GM23338 (cell line): ENCODE results near the gene ELOVL6. TPM values are rescaled to one million over a fixed set of nuclear protein-coding genes. Genes with fewer than 3 reads are reported as not detected.

ENCODE experiments used
- ATAC-seq: fragments of 200-7000 bp; cut with Tn5 transposase; 3 replicates; pipeline ENCODE4 v1.9.1; 2020
- DNase-seq: peaks from one replicate; pipeline ENCODE4 v3.0.0-alpha.2; 2015; ENCODE audit warnings: low spot score
- H2AFZ ChIP-seq: fragments of 200-600 bp; sonication (generic); 2 replicates; pipeline ENCODE4 v1.8.0; 2016; ENCODE audit warnings: antibody characterized with exemption, mild to moderate bottlenecking, moderate library complexity
- H3F3A ChIP-seq: fragments of 200-600 bp; sonication (generic); replicated peaks from 2 replicates; pipeline ENCODE4 v1.8.0; 2017; ENCODE audit warnings: antibody characterized with exemption, mixed run types, low read depth
- H3K27ac ChIP-seq: fragments of 200-600 bp; sonication (generic); 2 replicates; pipeline ENCODE4 v1.6.1; 2016; ENCODE audit warnings: low read depth
- H3K27me3 ChIP-seq: fragments of 200-600 bp; sonication (generic); 2 replicates; pipeline ENCODE4 v1.8.0; 2016; ENCODE audit warnings: mild to moderate bottlenecking, mixed run types, moderate library complexity; ENCODE audit not compliant: insufficient read depth
- H3K36me3 ChIP-seq: fragments of 200-600 bp; sonication (generic); 2 replicates; pipeline ENCODE4 v1.8.0; 2016; ENCODE audit warnings: mild to moderate bottlenecking; ENCODE audit not compliant: insufficient read depth
- H3K4me1 ChIP-seq: fragments of 200-600 bp; sonication (generic); 2 replicates; pipeline ENCODE4 v1.8.0; 2016; ENCODE audit warnings: mild to moderate bottlenecking, moderate library complexity; ENCODE audit not compliant: insufficient read depth
- H3K4me2 ChIP-seq: fragments of 200-600 bp; sonication (generic); 2 replicates; pipeline ENCODE4 v1.7.1; 2017; ENCODE audit warnings: mixed run types
- H3K4me3 ChIP-seq: fragments of 200-600 bp; sonication (generic); 2 replicates; pipeline ENCODE4 v1.6.1; 2016; ENCODE audit warnings: mixed run types
- H3K79me2 ChIP-seq: fragments of 200-600 bp; sonication (generic); replicated peaks from 2 replicates; pipeline ENCODE4 v1.8.0; 2017; ENCODE audit warnings: mild to moderate bottlenecking; ENCODE audit not compliant: insufficient read depth
- H3K9me2 ChIP-seq: fragments of 200-600 bp; sonication (generic); 2 replicates; pipeline ENCODE4 v1.8.0; 2017; ENCODE audit not compliant: insufficient read depth
- H4K20me1 ChIP-seq: fragments of 200-600 bp; sonication (generic); replicated peaks from 2 replicates; pipeline ENCODE4 v1.8.0; 2017; ENCODE audit warnings: mild to moderate bottlenecking; ENCODE audit not compliant: insufficient read depth
- H3K27ac Mint-ChIP-seq: 2 replicates; pipeline ENCODE4 v1.8.0; 2020; ENCODE audit warnings: inconsistent platforms, mild to moderate bottlenecking, moderate library complexity, mixed read lengths
- H3K27me3 Mint-ChIP-seq: 3 replicates; pipeline ENCODE4 v1.8.0; 2022; ENCODE audit warnings: low read depth, mild to moderate bottlenecking, moderate library complexity, mixed read lengths, inconsistent platforms; ENCODE audit not compliant: insufficient read depth, poor library complexity
- H3K36me3 Mint-ChIP-seq: 3 replicates; pipeline ENCODE4 v1.8.0; 2021; ENCODE audit warnings: low read depth, mild to moderate bottlenecking, inconsistent platforms, moderate library complexity, mixed read lengths
- H3K4me1 Mint-ChIP-seq: 3 replicates; pipeline ENCODE4 v1.8.0; 2020; ENCODE audit warnings: mild to moderate bottlenecking, inconsistent platforms, mixed read lengths
- H3K4me3 Mint-ChIP-seq: 3 replicates; pipeline ENCODE4 v1.8.0; 2021; ENCODE audit warnings: moderate library complexity, mild to moderate bottlenecking, inconsistent platforms, mixed read lengths
- H3K9me3 Mint-ChIP-seq: 3 replicates; pipeline ENCODE4 v1.8.0; 2020; ENCODE audit warnings: moderate library complexity, mild to moderate bottlenecking, inconsistent platforms, mixed read lengths
- CREB1 ChIP-seq: fragments of 250-450 bp; sonication (Bioruptor Pico); IDR thresholded peaks from 2 replicates; pipeline ENCODE4 v1.5.0; 2020; ENCODE audit warnings: low read depth, mild to moderate bottlenecking, moderate library complexity
- EZH2 ChIP-seq: fragments of 200-600 bp; sonication (generic); IDR thresholded peaks from one replicate; pipeline ENCODE4 v1.8.0; 2017; ENCODE audit warnings: antibody characterized with exemption, mild to moderate bottlenecking, low read depth; ENCODE audit not compliant: unreplicated experiment
- EZH2phosphoT487 ChIP-seq: fragments of 200-600 bp; sonication (generic); IDR thresholded peaks from one replicate; pipeline ENCODE4 v1.8.1; 2018; ENCODE audit warnings: antibody characterized with exemption; ENCODE audit not compliant: unreplicated experiment
- JUNB ChIP-seq: IDR thresholded peaks from one replicate; pipeline ENCODE4 v1.6.1; 2016; ENCODE audit warnings: antibody characterized with exemption; ENCODE audit not compliant: unreplicated experiment
- NANOG ChIP-seq: IDR thresholded peaks from 2 replicates; pipeline ENCODE4 v1.6.1; 2016; ENCODE audit warnings: antibody characterized with exemption, borderline replicate concordance
- POLR2AphosphoS5 ChIP-seq: IDR thresholded peaks from 2 replicates; pipeline ENCODE4 v1.6.1; 2016; ENCODE audit warnings: antibody characterized with exemption, low read depth
- STAT1 ChIP-seq: IDR thresholded peaks from one replicate; pipeline ENCODE4 v1.6.1; 2016; ENCODE audit warnings: antibody characterized with exemption; ENCODE audit not compliant: unreplicated experiment
- ZNF114 ChIP-seq: fragments of 250-450 bp; sonication (Bioruptor Pico); IDR thresholded peaks from 2 replicates; pipeline ENCODE4 v1.5.0; 2020; ENCODE audit warnings: mild to moderate bottlenecking, moderate library complexity
- ZNF331 ChIP-seq: fragments of 250-450 bp; sonication (Bioruptor Pico); IDR thresholded peaks from 2 replicates; pipeline ENCODE4 v1.5.0; 2020; ENCODE audit warnings: low read depth, mild to moderate bottlenecking, moderate library complexity
- polyA plus RNA-seq: library from polyadenylated mRNA; unstranded; fragments of >200 nt; fragmentation: Nextera tagmentation; extraction: Ambion mirVana; gene quantifications from 2 replicates; pipeline ENCODE4 v1.2.1, GENCODE V29; 2016
- total RNA-seq: library from RNA; depleted of rRNA; stranded (reverse); fragments of >200 nt; shearing (Covaris generic); gene quantifications from 2 replicates; pipeline ENCODE4 v1.2.3, GENCODE V29; 2014
- TF ChIP-seq, protein P1 (sequence below): fragments of 250-450 bp; sonication (Bioruptor Pico); IDR thresholded peaks from 2 replicates; pipeline ENCODE4 v1.5.0; 2020; ENCODE audit warnings: mild to moderate bottlenecking, moderate library complexity
- TF ChIP-seq, protein P2 (sequence below), 2 experiments: fragments of 200-600 bp in 1 of 2; sonication (generic) in 1 of 2; conservative IDR thresholded peaks; 2 replicates each; pipeline versions ENCODE4 v1.5.1 to v1.6.1; 2016 to 2017; ENCODE audit warnings: antibody characterized with exemption in 2 of 2, low read depth in 2 of 2, mild to moderate bottlenecking in 2 of 2, moderate library complexity in 1 of 2
- TF ChIP-seq, protein P3 (sequence below): IDR thresholded peaks from 2 replicates; pipeline ENCODE4 v1.6.1; 2016; ENCODE audit warnings: antibody characterized with exemption
- TF ChIP-seq, protein P4 (sequence below): IDR thresholded peaks from one replicate; pipeline ENCODE4 v1.6.1; 2018; ENCODE audit warnings: antibody characterized with exemption; ENCODE audit not compliant: unreplicated experiment

The ELOVL6 gene
- total and polyA plus RNA-seq, 2 experiments from 2014 or later: 82.7 to 89.5 TPM

DNA sequence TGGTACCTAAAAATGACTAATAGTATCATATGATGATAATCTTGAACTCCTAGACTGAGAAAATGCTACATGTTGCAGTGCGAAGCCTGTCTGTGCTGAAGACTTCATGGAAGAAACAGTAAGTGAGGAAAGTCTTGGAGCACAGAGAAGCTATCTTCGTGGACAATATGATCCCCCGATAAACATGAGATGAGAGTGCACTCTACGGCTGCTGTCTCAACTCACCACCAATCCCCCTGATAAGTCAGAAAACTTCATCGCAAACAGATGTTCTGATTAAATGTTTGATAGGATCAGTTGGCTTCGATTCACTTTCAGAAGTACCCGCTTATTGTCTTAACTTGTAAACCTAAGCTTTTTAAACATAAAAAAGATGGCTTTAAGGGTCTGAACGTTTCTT lies 130.2 kb downstream of the ELOVL6 start:
- Histone ChIP-seq H3K27ac (no peak overlapping the region), H3F3A (no peaks in the 10 kb centered on the region), H2AFZ (no peak overlapping the region), H3K4me3 (no peak overlapping the region), H3K4me2 (no peak overlapping the region), H3K27me3 (no peaks in the 10 kb centered on the region), H3K79me2 (peaks cover 45% of the 10 kb centered on the region), H3K4me1 (no peaks in the 10 kb centered on the region), H3K9me2 (no peaks in the 10 kb centered on the region), H3K36me3 (no peaks in the 10 kb centered on the region), H4K20me1 (peaks cover 29% of the 10 kb centered on the region)
- Mint-ChIP-seq H3K9me3 (no peaks in the 10 kb centered on the region), H3K27me3 (no peaks in the 10 kb centered on the region), H3K36me3 (peaks cover 5% of the 10 kb centered on the region; the same call in 2 of the 3 replicates), H3K4me1 (peaks cover 21% of the 10 kb centered on the region), H3K27ac (no peak overlapping the region), H3K4me3 (no peak overlapping the region)
- ATAC-seq (no peak), DNase-seq (no peak)
- TF ChIP-seq CREB1 (CRISPR knock-in tag): no peak
- TF ChIP-seq JUNB: no peak
- TF ChIP-seq, protein P1, sequence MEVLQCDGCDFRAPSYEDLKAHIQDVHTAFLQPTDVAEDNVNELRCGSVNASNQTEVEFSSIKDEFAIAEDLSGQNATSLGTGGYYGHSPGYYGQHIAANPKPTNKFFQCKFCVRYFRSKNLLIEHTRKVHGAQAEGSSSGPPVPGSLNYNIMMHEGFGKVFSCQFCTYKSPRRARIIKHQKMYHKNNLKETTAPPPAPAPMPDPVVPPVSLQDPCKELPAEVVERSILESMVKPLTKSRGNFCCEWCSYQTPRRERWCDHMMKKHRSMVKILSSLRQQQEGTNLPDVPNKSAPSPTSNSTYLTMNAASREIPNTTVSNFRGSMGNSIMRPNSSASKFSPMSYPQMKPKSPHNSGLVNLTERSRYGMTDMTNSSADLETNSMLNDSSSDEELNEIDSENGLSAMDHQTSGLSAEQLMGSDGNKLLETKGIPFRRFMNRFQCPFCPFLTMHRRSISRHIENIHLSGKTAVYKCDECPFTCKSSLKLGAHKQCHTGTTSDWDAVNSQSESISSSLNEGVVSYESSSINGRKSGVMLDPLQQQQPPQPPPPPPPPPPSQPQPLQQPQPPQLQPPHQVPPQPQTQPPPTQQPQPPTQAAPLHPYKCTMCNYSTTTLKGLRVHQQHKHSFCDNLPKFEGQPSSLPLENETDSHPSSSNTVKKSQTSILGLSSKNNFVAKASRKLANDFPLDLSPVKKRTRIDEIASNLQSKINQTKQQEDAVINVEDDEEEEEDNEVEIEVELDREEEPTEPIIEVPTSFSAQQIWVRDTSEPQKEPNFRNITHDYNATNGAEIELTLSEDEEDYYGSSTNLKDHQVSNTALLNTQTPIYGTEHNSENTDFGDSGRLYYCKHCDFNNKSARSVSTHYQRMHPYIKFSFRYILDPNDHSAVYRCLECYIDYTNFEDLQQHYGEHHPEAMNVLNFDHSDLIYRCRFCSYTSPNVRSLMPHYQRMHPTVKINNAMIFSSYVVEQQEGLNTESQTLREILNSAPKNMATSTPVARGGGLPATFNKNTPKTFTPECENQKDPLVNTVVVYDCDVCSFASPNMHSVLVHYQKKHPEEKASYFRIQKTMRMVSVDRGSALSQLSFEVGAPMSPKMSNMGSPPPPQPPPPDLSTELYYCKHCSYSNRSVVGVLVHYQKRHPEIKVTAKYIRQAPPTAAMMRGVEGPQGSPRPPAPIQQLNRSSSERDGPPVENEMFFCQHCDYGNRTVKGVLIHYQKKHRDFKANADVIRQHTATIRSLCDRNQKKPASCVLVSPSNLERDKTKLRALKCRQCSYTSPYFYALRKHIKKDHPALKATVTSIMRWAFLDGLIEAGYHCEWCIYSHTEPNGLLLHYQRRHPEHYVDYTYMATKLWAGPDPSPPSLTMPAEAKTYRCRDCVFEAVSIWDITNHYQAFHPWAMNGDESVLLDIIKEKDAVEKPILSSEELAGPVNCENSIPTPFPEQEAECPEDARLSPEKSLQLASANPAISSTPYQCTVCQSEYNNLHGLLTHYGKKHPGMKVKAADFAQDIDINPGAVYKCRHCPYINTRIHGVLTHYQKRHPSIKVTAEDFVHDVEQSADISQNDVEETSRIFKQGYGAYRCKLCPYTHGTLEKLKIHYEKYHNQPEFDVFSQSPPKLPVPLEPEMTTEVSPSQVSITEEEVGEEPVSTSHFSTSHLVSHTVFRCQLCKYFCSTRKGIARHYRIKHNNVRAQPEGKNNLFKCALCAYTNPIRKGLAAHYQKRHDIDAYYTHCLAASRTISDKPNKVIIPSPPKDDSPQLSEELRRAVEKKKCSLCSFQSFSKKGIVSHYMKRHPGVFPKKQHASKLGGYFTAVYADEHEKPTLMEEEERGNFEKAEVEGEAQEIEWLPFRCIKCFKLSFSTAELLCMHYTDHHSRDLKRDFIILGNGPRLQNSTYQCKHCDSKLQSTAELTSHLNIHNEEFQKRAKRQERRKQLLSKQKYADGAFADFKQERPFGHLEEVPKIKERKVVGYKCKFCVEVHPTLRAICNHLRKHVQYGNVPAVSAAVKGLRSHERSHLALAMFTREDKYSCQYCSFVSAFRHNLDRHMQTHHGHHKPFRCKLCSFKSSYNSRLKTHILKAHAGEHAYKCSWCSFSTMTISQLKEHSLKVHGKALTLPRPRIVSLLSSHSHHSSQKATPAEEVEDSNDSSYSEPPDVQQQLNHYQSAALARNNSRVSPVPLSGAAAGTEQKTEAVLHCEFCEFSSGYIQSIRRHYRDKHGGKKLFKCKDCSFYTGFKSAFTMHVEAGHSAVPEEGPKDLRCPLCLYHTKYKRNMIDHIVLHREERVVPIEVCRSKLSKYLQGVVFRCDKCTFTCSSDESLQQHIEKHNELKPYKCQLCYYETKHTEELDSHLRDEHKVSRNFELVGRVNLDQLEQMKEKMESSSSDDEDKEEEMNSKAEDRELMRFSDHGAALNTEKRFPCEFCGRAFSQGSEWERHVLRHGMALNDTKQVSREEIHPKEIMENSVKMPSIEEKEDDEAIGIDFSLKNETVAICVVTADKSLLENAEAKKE (CRISPR knock-in tag): no peak
- TF ChIP-seq, protein P2, sequence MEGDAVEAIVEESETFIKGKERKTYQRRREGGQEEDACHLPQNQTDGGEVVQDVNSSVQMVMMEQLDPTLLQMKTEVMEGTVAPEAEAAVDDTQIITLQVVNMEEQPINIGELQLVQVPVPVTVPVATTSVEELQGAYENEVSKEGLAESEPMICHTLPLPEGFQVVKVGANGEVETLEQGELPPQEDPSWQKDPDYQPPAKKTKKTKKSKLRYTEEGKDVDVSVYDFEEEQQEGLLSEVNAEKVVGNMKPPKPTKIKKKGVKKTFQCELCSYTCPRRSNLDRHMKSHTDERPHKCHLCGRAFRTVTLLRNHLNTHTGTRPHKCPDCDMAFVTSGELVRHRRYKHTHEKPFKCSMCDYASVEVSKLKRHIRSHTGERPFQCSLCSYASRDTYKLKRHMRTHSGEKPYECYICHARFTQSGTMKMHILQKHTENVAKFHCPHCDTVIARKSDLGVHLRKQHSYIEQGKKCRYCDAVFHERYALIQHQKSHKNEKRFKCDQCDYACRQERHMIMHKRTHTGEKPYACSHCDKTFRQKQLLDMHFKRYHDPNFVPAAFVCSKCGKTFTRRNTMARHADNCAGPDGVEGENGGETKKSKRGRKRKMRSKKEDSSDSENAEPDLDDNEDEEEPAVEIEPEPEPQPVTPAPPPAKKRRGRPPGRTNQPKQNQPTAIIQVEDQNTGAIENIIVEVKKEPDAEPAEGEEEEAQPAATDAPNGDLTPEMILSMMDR (conservative IDR thresholded peaks at IDR 0.05; ENCODE audit: low read depth in 2 of 2): no peak
- TF ChIP-seq EZH2phosphoT487: no peak
- TF ChIP-seq, protein P3, sequence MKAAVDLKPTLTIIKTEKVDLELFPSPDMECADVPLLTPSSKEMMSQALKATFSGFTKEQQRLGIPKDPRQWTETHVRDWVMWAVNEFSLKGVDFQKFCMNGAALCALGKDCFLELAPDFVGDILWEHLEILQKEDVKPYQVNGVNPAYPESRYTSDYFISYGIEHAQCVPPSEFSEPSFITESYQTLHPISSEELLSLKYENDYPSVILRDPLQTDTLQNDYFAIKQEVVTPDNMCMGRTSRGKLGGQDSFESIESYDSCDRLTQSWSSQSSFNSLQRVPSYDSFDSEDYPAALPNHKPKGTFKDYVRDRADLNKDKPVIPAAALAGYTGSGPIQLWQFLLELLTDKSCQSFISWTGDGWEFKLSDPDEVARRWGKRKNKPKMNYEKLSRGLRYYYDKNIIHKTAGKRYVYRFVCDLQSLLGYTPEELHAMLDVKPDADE: no peak
- no peak for TF ChIP-seq EZH2
- TF ChIP-seq POLR2AphosphoS5: no peak
- no peak for TF ChIP-seq ZNF331 (CRISPR knock-in tag)
- TF ChIP-seq, protein P4, sequence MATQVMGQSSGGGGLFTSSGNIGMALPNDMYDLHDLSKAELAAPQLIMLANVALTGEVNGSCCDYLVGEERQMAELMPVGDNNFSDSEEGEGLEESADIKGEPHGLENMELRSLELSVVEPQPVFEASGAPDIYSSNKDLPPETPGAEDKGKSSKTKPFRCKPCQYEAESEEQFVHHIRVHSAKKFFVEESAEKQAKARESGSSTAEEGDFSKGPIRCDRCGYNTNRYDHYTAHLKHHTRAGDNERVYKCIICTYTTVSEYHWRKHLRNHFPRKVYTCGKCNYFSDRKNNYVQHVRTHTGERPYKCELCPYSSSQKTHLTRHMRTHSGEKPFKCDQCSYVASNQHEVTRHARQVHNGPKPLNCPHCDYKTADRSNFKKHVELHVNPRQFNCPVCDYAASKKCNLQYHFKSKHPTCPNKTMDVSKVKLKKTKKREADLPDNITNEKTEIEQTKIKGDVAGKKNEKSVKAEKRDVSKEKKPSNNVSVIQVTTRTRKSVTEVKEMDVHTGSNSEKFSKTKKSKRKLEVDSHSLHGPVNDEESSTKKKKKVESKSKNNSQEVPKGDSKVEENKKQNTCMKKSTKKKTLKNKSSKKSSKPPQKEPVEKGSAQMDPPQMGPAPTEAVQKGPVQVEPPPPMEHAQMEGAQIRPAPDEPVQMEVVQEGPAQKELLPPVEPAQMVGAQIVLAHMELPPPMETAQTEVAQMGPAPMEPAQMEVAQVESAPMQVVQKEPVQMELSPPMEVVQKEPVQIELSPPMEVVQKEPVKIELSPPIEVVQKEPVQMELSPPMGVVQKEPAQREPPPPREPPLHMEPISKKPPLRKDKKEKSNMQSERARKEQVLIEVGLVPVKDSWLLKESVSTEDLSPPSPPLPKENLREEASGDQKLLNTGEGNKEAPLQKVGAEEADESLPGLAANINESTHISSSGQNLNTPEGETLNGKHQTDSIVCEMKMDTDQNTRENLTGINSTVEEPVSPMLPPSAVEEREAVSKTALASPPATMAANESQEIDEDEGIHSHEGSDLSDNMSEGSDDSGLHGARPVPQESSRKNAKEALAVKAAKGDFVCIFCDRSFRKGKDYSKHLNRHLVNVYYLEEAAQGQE: no peak
- no peak for TF ChIP-seq STAT1
- no peak for TF ChIP-seq ZNF114 (CRISPR knock-in tag)
- TF ChIP-seq NANOG: no peak
